Dendritic cell treated with granulocyte-macrophage colony-stimulating factor and Interleukin-4, amounts not matched to agents 40 ng/mL and 50 ng/mL, for 4 days (primary cell): Measurements from ENCODE around the gene TMEM141.
A peak's percentile ranks its signal among the peaks of the same experiment; 100 is the strongest.

Experiments
- H3K27ac Mint-ChIP-seq: one replicate; pipeline ENCODE4 v1.8.0; 2022; ENCODE audit warnings: mild to moderate bottlenecking, mixed read lengths
- H3K27me3 Mint-ChIP-seq: one replicate; pipeline ENCODE4 v1.8.0; 2022; ENCODE audit warnings: mild to moderate bottlenecking, mixed read lengths
- H3K36me3 Mint-ChIP-seq: one replicate; pipeline ENCODE4 v1.8.0; 2022; ENCODE audit warnings: low read depth, mixed read lengths
- H3K4me1 Mint-ChIP-seq: one replicate; pipeline ENCODE4 v1.8.0; 2022; ENCODE audit warnings: low read depth, mixed read lengths
- H3K4me3 Mint-ChIP-seq: one replicate; pipeline ENCODE4 v1.8.0; 2022; ENCODE audit warnings: mild to moderate bottlenecking, moderate library complexity, mixed read lengths
- H3K9me3 Mint-ChIP-seq: one replicate; pipeline ENCODE4 v1.8.0; 2022; ENCODE audit warnings: mixed read lengths
- intact Hi-C: fragments of 100-400 bp; cut with micrococcal nuclease; formaldehyde crosslinking; loops from one replicate; pipeline ENCODE4 v1.15.0; 2022

Gene TMEM141

GRCh38 chr9:136820971-136821825, 30.1 kb downstream of the TMEM141 start:
- peaks cover 17% of the 10 kb centered on the region for H3K4me1 Mint-ChIP-seq
- peaks cover 7% of the 10 kb centered on the region for H3K27me3 Mint-ChIP-seq
- peaks cover 66% of the 10 kb centered on the region for H3K36me3 Mint-ChIP-seq
- intact Hi-C loops, result no loop called here
- no peaks in the 10 kb centered on the region for H3K9me3 Mint-ChIP-seq
- H3K4me3 Mint-ChIP-seq, result peak overlapping the region; percentile 85
- peak overlapping the region; percentile 72 for H3K27ac Mint-ChIP-seq

- H3K4me1 Mint-ChIP-seq, result peaks cover 17% of the 10 kb centered on the region
Measured at GRCh38 chr9:136821826-136822544, 30.8 kb downstream of the TMEM141 start.

DNA sequence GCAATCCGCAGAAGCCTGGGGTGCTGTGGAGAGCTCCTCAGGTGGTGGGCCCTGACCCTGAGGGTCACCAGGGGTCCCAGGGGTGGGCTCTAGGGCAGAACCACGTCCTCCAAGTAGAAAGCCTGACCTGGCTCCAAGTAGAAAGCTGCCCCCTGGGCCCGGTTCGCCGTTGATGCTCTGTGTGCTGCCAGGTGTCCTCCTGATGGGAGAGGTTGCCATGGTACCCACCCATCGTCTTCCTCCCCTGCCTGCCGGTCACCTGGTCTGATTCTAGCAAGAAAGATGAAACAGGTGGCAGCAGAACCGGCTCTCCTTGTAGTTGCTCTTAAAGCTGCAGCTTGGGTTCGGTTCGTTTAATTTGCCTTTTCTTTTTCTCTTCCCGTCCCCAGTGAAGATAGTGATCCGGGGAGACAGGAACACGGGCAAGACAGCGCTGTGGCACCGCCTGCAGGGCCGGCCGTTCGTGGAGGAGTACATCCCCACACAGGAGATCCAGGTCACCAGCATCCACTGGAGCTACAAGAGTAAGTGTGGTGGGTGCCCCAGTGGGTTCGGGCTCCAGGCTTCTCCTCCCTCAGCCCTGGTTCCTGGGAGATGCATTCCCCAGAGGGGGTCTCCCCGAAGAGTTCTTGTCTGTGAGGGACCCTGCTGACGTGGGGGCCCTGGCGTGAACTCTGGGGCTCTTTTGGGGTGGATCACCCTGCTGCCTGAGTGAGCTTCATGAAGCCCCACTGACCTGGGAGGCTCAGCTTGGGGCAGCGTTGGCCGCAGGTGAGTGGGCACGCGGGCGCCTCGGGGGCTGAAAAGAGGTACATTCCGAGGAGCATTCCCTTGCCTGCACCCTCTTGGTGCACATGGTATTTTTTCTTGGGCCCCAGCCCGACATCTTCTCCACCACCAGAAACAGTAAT, 32.2 kb downstream of the TMEM141 start:
- Mint-ChIP-seq H3K27me3 (peaks cover 7% of the 10 kb centered on the region), H3K27ac (no peak overlapping the region), H3K36me3 (peaks cover 70% of the 10 kb centered on the region), H3K9me3 (no peaks in the 10 kb centered on the region), H3K4me1 (peaks cover 17% of the 10 kb centered on the region), H3K4me3 (no peak overlapping the region)
- intact Hi-C loops, result no loop called here

More at GRCh38 chr9:136821826-136822544, 30.8 kb downstream of the TMEM141 start:
- Mint-ChIP-seq H3K4me3 (no peak overlapping the region), H3K27me3 (peaks cover 7% of the 10 kb centered on the region), H3K36me3 (peaks cover 70% of the 10 kb centered on the region), H3K9me3 (no peaks in the 10 kb centered on the region), H3K27ac (no peak overlapping the region)
- intact Hi-C loops, result no loop called here

DNA sequence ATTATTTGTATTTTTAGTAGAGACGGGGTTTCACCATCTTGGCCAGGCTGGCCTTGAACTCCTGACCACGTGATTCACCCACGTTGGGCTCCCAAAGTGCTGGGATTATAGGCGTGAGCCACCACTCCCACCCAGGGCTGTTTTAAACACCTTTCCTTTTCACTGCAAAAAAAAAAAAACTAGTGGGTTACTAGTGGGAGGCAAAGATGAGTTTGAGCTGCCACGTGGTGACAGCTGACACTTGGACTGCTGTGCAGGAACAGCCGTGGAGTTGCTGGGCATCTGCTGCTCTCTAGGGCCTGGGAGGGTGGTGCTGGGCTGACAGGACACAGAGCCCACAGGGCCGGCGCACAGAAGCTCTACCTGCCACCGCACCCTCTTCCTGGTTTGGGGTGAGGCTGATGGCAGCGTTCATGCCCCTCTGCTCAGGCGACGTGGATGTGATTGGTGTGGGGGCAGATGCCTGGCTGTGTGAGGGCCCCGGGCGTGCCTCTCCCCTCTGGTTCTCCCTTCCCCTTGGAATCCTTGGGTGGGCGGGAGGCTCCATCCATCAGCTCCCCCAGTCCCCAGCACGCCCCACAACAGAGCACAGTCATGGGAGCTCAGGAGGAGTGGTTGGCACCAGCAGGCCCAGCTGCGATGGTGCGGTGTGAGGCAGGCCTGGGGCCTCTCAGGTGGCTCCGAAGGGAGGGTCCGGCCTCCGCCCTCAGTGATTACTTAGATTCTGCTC, 33.5 kb downstream of the TMEM141 start:
- Mint-ChIP-seq H3K27me3 (peaks cover 5% of the 10 kb centered on the region), H3K27ac (no peak overlapping the region), H3K4me1 (peaks cover 17% of the 10 kb centered on the region), H3K36me3 (peaks cover 79% of the 10 kb centered on the region), H3K4me3 (no peak overlapping the region), H3K9me3 (no peaks in the 10 kb centered on the region)
- intact Hi-C loops, result no loop called here

- Mint-ChIP-seq H3K9me3 (no peaks in the 10 kb centered on the region), H3K4me1 (peaks cover 14% of the 10 kb centered on the region), H3K4me3 (no peak overlapping the region), H3K36me3 (peaks cover 88% of the 10 kb centered on the region), H3K27ac (no peak overlapping the region), H3K27me3 (peaks cover 5% of the 10 kb centered on the region)
- intact Hi-C loops, result no loop called here
Measured at GRCh38 chr9:136825295-136826187, 34.4 kb downstream of the TMEM141 start.

GRCh38 chr9:136826188-136826541, 35.0 kb downstream of the TMEM141 start:
- intact Hi-C loops, result no loop called here
- peaks cover 8% of the 10 kb centered on the region for H3K4me1 Mint-ChIP-seq
- peaks cover 2% of the 10 kb centered on the region for H3K27me3 Mint-ChIP-seq
- no peaks in the 10 kb centered on the region for H3K9me3 Mint-ChIP-seq
- no peak overlapping the region for H3K27ac Mint-ChIP-seq
- peaks cover 89% of the 10 kb centered on the region for H3K36me3 Mint-ChIP-seq
- no peak overlapping the region for H3K4me3 Mint-ChIP-seq

DNA sequence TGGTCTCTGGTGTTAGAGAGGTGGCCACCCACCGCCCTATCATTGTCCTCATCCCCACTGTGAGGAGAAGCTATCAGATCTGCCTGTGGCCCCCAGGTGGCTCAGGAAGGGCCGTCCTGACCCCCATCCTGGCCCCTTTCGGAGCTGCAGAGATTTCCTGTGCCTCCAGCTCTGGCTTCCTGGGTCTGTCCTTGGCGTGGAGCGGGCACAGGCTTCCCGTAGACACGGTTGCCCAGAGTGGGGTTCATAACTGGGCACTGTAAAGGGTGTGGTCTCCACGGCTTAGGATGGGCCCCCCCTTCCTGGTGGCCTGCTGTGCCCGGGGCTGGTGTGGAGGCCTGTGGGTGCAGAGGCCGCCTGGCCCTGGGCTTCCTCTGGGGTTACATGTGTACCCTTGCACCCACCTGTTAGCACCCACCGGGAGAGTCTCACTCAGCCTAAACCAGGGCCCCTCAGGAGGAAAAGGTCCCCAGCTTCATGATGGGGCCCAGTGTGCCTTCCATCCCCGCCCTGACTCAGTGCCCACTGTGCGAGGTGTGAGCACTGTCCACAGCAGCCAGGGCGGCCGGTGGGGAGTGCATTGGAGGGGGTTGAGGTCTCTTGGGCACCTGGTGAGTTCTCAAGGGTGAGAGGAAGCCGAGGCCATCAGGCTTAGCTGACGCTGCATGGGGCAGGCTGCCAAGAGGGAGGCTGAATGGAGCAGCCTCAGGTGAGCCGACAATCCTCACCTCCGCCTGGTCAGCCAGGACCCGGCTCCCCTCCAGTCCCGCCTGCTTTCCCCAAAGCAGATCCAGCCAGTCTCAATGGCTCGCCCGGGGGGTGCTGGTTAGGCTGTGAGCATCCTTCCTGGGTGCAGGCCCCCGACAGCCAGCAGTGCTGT, 35.8 kb downstream of the TMEM141 start:
- H3K4me3 Mint-ChIP-seq, result no peak overlapping the region
- intact Hi-C loops, result no loop called here
- H3K9me3 Mint-ChIP-seq, result no peaks in the 10 kb centered on the region
- H3K4me1 Mint-ChIP-seq, result peaks cover 3% of the 10 kb centered on the region
- H3K27me3 Mint-ChIP-seq, result no peaks in the 10 kb centered on the region
- no peak overlapping the region for H3K27ac Mint-ChIP-seq
- peaks cover 94% of the 10 kb centered on the region for H3K36me3 Mint-ChIP-seq

DNA sequence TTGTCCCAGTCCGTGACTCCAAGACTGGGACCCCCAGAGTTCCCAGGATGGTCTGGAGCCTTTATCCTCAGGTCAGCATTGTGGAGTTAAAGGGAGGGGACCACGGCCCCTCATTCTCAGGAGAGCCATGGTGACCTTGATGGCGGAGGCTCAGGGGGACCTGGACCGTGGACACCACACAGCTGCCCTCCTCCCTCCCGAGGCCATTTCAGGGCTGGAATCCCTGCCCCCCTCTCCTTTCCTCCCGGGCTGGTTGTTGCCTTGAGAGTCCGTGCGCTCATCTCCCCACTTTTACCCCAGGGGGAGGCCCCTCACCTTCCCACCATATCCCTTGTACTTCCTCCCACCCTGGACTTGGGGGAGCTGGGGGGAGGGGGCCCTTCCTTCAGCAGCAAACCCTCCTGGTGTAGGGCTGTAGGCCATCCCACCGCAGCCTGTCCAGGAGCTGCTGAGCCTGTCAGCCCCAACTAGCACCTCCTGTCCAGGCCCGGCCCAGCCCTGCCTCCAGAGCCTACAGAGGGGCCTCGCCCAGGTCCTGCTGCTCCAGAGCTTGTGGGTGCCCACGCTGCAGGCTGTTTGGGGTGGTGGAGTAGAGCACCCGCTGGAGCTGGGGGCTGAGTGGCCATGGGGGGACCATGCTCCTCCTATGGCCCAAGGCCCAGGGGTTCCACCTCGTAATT, 36.8 kb downstream of the TMEM141 start:
- H3K9me3 Mint-ChIP-seq, result no peaks in the 10 kb centered on the region
- H3K27ac Mint-ChIP-seq, result no peak overlapping the region
- H3K36me3 Mint-ChIP-seq, result peaks cover 99% of the 10 kb centered on the region
- H3K27me3 Mint-ChIP-seq, result no peaks in the 10 kb centered on the region
- intact Hi-C loops, result no loop called here
- no peaks in the 10 kb centered on the region for H3K4me1 Mint-ChIP-seq
- H3K4me3 Mint-ChIP-seq, result no peak overlapping the region

GRCh38 chr9:136828474-136829140, 37.5 kb downstream of the TMEM141 start:
- no peaks in the 10 kb centered on the region for H3K4me1 Mint-ChIP-seq
- intact Hi-C loops, result no loop called here
- no peak overlapping the region for H3K4me3 Mint-ChIP-seq
- no peaks in the 10 kb centered on the region for H3K9me3 Mint-ChIP-seq
- H3K27me3 Mint-ChIP-seq, result no peaks in the 10 kb centered on the region
- no peak overlapping the region for H3K27ac Mint-ChIP-seq
- H3K36me3 Mint-ChIP-seq, result peaks cover 96% of the 10 kb centered on the region

DNA sequence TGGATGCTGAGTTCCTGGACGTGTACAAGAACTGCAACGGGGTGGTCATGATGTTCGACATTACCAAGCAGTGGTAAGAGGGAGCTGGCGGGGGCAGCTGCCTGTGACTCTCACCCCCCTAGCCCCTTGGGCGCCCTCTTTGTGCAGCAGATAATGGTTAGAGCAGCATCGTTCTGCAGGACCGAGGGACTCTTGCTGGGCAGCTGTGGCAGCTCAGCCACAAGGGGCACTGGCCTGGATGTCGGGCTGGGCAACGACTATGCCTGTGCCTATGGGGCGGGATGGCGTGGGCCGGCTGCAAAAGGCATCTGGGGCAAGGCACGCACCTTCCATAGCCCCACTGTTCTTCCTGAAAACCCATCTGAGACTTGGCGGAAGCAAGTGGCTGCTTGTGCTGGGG, 38.3 kb downstream of the TMEM141 start:
- H3K9me3 Mint-ChIP-seq, result no peaks in the 10 kb centered on the region
- no peaks in the 10 kb centered on the region for H3K27me3 Mint-ChIP-seq
- H3K36me3 Mint-ChIP-seq, result peaks cover 96% of the 10 kb centered on the region
- no peak overlapping the region for H3K4me3 Mint-ChIP-seq
- H3K4me1 Mint-ChIP-seq, result no peaks in the 10 kb centered on the region
- intact Hi-C loops, result no loop called here
- H3K27ac Mint-ChIP-seq, result no peak overlapping the region
